Measurements from ENCODE around the gene IL12RB1. TPM values are rescaled to one million over a fixed set of nuclear protein-coding genes. Genes with fewer than 3 reads are reported as not detected.

IL12RB1 gene
- total and polyA plus RNA-seq, 2 of the 13 experiments (the other 11 are each of a cell fraction or from before 2014, with no cell fraction given), result 0.03 to 0.04 TPM

DNA sequence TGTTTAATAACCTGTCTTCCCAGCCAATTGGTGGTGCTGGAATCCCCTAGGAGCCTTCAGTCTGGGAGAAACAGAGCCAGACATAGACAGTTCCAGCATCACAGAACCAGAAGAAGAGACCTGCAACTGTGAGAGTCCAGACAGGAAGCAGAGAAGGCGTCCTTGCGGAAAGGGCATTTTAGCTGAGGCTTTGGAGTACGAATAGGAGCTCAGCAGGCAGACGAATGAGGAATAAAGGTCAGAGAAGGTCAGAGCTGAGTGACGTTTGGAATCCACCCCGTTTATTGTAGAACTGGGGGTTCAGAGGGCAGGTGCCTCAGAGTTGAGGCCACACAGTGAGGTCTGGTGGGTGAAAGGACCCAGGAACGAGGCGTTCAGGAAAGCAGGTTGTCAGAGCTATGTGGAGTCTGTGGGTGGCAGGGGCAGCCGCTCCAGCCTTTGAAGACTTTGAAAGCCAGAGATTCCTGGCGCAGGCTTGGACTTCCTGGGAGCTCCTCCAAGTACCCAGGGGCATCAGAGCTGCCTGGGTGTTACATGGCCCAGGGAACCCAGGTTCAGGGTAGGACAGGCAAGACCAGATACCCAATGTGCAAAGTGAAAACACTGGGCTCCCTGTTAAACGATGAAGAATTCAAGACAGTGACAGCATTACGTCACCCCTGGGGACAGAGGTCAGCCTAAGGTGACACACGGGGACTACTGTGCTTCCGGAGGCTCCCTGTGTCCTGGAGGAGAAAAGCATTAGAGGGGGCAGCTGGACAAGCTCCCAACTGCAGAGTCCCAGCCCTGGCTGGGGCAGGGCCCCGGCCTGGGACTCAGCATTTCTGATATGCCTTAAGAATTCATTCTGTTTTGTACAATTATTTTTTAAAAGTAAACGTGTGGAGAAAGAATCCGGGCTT lies 73.3 kb downstream of the IL12RB1 start (continued):
- TF ChIP-seq, protein P1, sequence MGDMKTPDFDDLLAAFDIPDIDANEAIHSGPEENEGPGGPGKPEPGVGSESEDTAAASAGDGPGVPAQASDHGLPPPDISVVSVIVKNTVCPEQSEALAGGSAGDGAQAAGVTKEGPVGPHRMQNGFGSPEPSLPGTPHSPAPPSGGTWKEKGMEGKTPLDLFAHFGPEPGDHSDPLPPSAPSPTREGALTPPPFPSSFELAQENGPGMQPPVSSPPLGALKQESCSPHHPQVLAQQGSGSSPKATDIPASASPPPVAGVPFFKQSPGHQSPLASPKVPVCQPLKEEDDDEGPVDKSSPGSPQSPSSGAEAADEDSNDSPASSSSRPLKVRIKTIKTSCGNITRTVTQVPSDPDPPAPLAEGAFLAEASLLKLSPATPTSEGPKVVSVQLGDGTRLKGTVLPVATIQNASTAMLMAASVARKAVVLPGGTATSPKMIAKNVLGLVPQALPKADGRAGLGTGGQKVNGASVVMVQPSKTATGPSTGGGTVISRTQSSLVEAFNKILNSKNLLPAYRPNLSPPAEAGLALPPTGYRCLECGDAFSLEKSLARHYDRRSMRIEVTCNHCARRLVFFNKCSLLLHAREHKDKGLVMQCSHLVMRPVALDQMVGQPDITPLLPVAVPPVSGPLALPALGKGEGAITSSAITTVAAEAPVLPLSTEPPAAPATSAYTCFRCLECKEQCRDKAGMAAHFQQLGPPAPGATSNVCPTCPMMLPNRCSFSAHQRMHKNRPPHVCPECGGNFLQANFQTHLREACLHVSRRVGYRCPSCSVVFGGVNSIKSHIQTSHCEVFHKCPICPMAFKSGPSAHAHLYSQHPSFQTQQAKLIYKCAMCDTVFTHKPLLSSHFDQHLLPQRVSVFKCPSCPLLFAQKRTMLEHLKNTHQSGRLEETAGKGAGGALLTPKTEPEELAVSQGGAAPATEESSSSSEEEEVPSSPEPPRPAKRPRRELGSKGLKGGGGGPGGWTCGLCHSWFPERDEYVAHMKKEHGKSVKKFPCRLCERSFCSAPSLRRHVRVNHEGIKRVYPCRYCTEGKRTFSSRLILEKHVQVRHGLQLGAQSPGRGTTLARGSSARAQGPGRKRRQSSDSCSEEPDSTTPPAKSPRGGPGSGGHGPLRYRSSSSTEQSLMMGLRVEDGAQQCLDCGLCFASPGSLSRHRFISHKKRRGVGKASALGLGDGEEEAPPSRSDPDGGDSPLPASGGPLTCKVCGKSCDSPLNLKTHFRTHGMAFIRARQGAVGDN (CRISPR knock-in tag; IDR thresholded peaks at IDR 0.05), result peak; percentile 67
- TF ChIP-seq ZNF296 (CRISPR knock-in tag; conservative IDR thresholded peaks at IDR 0.05) (no peak), SETDB1 (CRISPR knock-in tag; IDR thresholded peaks at IDR 0.05; ENCODE audit: borderline replicate concordance) (no peak), ZNF326 (CRISPR knock-in tag; IDR thresholded peaks at IDR 0.05; ENCODE audit: borderline replicate concordance) (no peak), ZNF501 (CRISPR knock-in tag; IDR thresholded peaks at IDR 0.05) (0 out of 2 replicates have a peak, but pooled peaks have one; percentile 39), HDAC2 (CRISPR knock-in tag; IDR thresholded peaks at IDR 0.05) (peak; percentile 87), ZNF709 (CRISPR knock-in tag; IDR thresholded peaks at IDR 0.05) (peak; percentile 79; the same call in 1 of the 2 replicates), CREB1 (IDR thresholded peaks at IDR 0.05) (peak; percentile 87), CREB1 (CRISPR knock-in tag; IDR thresholded peaks at IDR 0.05) (peak; percentile 56), PRPF4 (IDR thresholded peaks at IDR 0.05; ENCODE audit: low read depth, low read length, poor library complexity, severe bottlenecking) (no peak), POLR2AphosphoS2 (IDR thresholded peaks at IDR 0.05; ENCODE audit: low read depth, low read length) (no peak), HOXA5 (CRISPR knock-in tag; IDR thresholded peaks at IDR 0.05) (peak; percentile 49; the same call in 1 of the 2 replicates), ZNF891 (CRISPR knock-in tag; IDR thresholded peaks at IDR 0.05) (peak; percentile 36; the same call in 1 of the 2 replicates), ZNF773 (CRISPR knock-in tag; IDR thresholded peaks at IDR 0.05; ENCODE audit: borderline replicate concordance) (no peak)
- TF ChIP-seq, protein P2, sequence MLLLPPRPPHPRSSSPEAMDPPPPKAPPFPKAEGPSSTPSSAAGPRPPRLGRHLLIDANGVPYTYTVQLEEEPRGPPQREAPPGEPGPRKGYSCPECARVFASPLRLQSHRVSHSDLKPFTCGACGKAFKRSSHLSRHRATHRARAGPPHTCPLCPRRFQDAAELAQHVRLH (CRISPR knock-in tag; IDR thresholded peaks at IDR 0.05; ENCODE audit: borderline replicate concordance, low read depth), result peak; percentile 66; the same call in 1 of the 2 replicates
- TF ChIP-seq, protein P3, sequence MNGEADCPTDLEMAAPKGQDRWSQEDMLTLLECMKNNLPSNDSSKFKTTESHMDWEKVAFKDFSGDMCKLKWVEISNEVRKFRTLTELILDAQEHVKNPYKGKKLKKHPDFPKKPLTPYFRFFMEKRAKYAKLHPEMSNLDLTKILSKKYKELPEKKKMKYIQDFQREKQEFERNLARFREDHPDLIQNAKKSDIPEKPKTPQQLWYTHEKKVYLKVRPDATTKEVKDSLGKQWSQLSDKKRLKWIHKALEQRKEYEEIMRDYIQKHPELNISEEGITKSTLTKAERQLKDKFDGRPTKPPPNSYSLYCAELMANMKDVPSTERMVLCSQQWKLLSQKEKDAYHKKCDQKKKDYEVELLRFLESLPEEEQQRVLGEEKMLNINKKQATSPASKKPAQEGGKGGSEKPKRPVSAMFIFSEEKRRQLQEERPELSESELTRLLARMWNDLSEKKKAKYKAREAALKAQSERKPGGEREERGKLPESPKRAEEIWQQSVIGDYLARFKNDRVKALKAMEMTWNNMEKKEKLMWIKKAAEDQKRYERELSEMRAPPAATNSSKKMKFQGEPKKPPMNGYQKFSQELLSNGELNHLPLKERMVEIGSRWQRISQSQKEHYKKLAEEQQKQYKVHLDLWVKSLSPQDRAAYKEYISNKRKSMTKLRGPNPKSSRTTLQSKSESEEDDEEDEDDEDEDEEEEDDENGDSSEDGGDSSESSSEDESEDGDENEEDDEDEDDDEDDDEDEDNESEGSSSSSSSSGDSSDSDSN (CRISPR knock-in tag; IDR thresholded peaks at IDR 0.05), result peak; percentile 40
- TF ChIP-seq, protein P4, sequence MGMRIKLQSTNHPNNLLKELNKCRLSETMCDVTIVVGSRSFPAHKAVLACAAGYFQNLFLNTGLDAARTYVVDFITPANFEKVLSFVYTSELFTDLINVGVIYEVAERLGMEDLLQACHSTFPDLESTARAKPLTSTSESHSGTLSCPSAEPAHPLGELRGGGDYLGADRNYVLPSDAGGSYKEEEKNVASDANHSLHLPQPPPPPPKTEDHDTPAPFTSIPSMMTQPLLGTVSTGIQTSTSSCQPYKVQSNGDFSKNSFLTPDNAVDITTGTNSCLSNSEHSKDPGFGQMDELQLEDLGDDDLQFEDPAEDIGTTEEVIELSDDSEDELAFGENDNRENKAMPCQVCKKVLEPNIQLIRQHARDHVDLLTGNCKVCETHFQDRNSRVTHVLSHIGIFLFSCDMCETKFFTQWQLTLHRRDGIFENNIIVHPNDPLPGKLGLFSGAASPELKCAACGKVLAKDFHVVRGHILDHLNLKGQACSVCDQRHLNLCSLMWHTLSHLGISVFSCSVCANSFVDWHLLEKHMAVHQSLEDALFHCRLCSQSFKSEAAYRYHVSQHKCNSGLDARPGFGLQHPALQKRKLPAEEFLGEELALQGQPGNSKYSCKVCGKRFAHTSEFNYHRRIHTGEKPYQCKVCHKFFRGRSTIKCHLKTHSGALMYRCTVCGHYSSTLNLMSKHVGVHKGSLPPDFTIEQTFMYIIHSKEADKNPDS (CRISPR knock-in tag; IDR thresholded peaks at IDR 0.05), result no peak
- TF ChIP-seq, protein P5, sequence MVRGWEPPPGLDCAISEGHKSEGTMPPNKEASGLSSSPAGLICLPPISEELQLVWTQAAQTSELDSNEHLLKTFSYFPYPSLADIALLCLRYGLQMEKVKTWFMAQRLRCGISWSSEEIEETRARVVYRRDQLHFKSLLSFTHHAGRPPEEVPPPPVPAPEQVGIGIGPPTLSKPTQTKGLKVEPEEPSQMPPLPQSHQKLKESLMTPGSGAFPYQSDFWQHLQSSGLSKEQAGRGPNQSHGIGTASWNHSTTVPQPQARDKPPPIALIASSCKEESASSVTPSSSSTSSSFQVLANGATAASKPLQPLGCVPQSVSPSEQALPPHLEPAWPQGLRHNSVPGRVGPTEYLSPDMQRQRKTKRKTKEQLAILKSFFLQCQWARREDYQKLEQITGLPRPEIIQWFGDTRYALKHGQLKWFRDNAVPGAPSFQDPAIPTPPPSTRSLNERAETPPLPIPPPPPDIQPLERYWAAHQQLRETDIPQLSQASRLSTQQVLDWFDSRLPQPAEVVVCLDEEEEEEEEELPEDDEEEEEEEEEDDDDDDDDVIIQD (CRISPR knock-in tag; IDR thresholded peaks at IDR 0.05; ENCODE audit: low read depth), result peak; percentile 74
